Limb (tissue), 2 donors: ENCODE results near the gene CCNB1.
"Not testable (repeated sequence)": the region's sequence is repeated elsewhere in the genome, so short reads cannot be mapped to it uniquely, and the experiment has no call there.

Experiments
- DNase-seq, 2 donors: peaks; one replicate each; pipeline ENCODE4 v3.0.0-alpha.2; 2016; ENCODE audit errors: extremely low spot score in 2 of 2

CCNB1 gene

GRCh38 chr5:69184621-69185020 lies 17.7 kb downstream of the CCNB1 start:
- DNase-seq = no peak

GRCh38 chr5:69187342-69187741 lies 20.4 kb downstream of the CCNB1 start:
- DNase-seq = no peak

GRCh38 chr5:69188811-69189161 lies 21.8 kb downstream of the CCNB1 start:
- DNase-seq = no peak

- peak; percentile 96 for DNase-seq
Measured at GRCh38 chr5:69189162-69190086, 22.5 kb downstream of the CCNB1 start, which contains the start of gene CENPH. Gene CENPH (plus strand): TSS chr5:69189583. CDS start chr5:69189635, 52 bp downstream.

- DNase-seq = no peak
Measured at GRCh38 chr5:69202497-69202896, 35.5 kb downstream of the CCNB1 start.

GRCh38 chr5:69206528-69207190 lies 39.7 kb downstream of the CCNB1 start:
- no peak for DNase-seq

GRCh38 chr5:69209602-69210001 lies 42.7 kb downstream of the CCNB1 start:
- no peak for DNase-seq

- no peak for DNase-seq
Measured at GRCh38 chr5:69211200-69211599, 44.2 kb downstream of the CCNB1 start.

GRCh38 chr5:69212022-69212421 lies 45.1 kb downstream of the CCNB1 start:
- DNase-seq = no peak

- no peak for DNase-seq
Measured at GRCh38 chr5:69213513-69214215, 46.7 kb downstream of the CCNB1 start.

GRCh38 chr5:69217151-69217511 lies 50.2 kb downstream of the CCNB1 start:
- no peak for DNase-seq

- DNase-seq = peak; percentile 94 to 98
Measured at GRCh38 chr5:69217548-69218526, 50.9 kb downstream of the CCNB1 start.

- no peak for DNase-seq
Measured at GRCh38 chr5:69219939-69220338, 53.0 kb downstream of the CCNB1 start.

GRCh38 chr5:69220371-69220770 lies 53.4 kb downstream of the CCNB1 start:
- DNase-seq = not testable (repeated sequence)

GRCh38 chr5:69220833-69221232 lies 53.9 kb downstream of the CCNB1 start:
- DNase-seq = not testable (repeated sequence)

- no peak for DNase-seq
Measured at GRCh38 chr5:69224520-69224919, 57.6 kb downstream of the CCNB1 start.

- DNase-seq = no peak
Measured at GRCh38 chr5:69225860-69226259, 58.9 kb downstream of the CCNB1 start.
